ENCODE results near the gene REEP1.

DNA sequence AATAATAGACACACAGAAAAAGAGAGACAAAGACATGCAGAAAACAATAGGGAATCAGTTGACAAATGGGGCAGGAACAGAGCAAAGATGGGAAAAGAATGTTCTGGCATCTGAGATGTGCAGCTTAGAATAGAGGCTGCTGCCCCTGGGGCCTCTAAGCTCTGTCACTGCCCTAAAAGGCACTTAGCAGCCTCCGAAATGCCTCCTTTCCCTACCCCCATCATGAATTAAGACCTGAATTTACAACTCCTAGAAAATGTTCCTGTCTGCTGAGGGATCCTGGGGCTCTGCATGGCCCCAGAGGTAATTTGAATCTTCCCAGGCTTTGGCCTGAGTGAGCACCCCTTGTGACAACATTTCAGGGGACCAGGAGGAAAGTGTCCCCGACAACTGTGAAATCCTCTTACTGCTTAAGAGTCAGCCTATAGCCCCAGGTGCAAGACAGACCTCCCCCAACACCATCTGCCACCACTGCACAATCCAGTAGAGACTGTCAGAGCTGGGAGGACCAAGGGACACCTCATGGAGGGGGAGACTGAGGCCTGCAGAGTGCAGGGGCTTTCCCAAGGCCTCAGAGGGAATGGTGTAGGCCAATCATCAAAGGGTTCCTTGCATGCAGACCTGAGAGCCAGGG lies 113.4 kb downstream of the REEP1 start:
- TF ChIP-seq GATA3 (IDR thresholded peaks at IDR 0.05; ENCODE audit: low read depth, low read length): no peak
- no peak for TF ChIP-seq GATA2 (IDR thresholded peaks at IDR 0.05; ENCODE audit: low read depth, low read length)

All from SH-SY5Y (cell line).